Vagina (tissue), 2 donors: ENCODE data around the gene EVC.

Experiments used
- CTCF ChIP-seq, 3 experiments: fragments of 450-650 bp in 2 of 3; fragments of 200-600 bp in 1 of 3; sonication (generic) in 1 of 3; IDR thresholded peaks; one replicate each; pipeline ENCODE4 v1.5.1; 2017 to 2019; ENCODE audit warnings: antibody characterized with exemption in 3 of 3, mild to moderate bottlenecking in 2 of 3, moderate library complexity in 2 of 3
- POLR2A ChIP-seq, 2 donors: fragments of 450-650 bp; IDR thresholded peaks; one replicate each; pipeline ENCODE4 v1.6.1; 2017; ENCODE audit warnings: antibody characterized with exemption in 2 of 2, mild to moderate bottlenecking in 2 of 2, moderate library complexity in 2 of 2

GRCh38 chr4:5678977-5679376 lies 32.0 kb upstream of the EVC start:
- no peak for TF ChIP-seq CTCF (IDR thresholded peaks at IDR 0.05)
- TF ChIP-seq POLR2A (IDR thresholded peaks at IDR 0.05): no peak
